HG02678 (cell line): Measurements from ENCODE around the gene ZDHHC8.

Experiments used
- ATAC-seq: cut with Tn5 transposase; IDR thresholded peaks from one replicate; pipeline ENCODE4 v1.9.1; 2021; ENCODE audit warnings: mild to moderate bottlenecking, moderate library complexity; ENCODE audit not compliant: unreplicated experiment

ZDHHC8 gene

DNA sequence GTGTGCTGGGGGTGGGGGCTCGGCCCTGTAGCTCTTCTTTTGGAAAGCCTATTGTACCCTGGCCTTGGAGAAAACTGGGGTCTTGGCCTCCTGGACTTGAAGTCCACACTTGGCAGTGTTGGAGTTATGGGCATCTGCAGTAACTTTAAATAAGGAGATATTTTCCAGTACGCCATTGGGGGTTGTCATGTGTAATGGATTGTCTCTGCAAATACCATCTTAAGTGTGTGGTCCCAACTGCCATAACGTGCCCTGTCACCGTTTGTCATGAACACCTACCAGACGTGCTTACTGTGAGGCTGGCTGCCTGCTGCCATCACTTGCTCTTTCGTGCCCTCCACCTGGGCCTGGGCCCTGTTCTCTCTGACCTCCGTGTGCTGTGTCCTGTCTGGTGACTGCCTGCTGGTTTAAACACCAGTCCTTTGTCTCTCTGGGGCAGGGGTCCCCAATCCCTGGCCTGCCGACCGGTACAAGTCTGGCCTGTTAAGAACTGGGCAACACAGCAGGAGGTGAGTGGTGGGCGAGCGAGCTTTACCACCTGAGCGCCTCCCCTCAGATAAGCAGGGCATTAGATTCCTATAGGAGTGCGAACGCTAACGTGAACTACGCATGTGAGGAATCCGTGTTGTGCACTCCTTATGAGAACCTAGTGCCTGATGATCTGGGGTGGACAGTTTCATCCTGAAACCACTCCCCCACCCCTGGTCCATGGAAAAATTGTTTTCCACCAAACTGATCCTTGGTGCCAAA lies 3.6 kb upstream of the ZDHHC8 start:
- ATAC-seq = no peak

DNA sequence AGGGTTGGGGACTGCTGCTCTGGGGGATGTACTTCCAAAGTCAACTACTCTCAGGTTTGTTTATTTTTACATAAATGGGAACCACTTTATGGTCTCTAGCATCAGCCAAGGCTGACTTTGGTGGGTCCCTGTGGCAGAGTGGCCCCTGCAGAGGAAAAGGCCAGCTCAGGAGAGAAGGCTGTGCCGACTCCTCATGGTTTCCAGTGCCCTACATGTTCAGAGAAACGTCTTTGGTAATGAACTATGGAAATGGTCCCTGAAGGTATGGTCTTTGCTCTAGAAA lies 3.0 kb upstream of the ZDHHC8 start:
- no peak for ATAC-seq

- no peak for ATAC-seq
These were observed 2.5 kb upstream of the ZDHHC8 start for GRCh38 chr22:20128902-20129746.

DNA sequence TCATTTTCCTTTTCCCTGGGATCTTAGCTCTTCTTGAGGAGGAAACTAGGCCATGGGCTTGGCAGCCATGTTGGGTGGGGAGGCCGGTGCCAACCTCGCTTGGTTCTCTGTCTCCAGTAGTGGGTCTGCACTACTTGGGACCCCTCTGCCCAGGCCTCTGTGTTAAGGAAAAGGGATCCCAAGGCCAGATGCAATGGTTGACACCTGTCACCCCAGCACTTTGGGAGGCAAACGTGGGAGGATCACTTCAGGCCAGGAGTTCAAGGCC lies 1.9 kb upstream of the ZDHHC8 start:
- no peak for ATAC-seq

DNA sequence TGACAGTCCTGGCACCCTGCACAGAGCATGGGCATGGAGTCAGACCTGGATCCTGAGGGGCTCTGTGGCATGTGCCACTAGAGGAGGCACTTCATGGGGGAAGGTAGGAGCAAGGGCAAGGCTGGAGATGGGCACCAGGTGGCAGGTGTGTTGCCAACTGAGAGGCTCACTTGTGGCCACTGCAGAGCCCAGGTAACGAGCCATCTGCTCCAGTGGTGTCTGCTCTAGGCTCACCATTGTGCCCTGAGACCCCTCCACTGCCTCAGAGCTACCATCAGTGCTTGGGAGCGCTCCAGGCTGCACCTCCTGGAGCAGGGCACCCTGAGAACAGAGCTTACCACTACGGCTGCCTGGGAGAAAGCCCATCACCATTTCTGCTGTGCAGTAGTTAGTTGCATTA lies 1.3 kb upstream of the ZDHHC8 start:
- ATAC-seq = no peak

- peak; percentile 68 for ATAC-seq
These were observed 640 bp upstream of the ZDHHC8 start for GRCh38 chr22:20130731-20131596.

DNA sequence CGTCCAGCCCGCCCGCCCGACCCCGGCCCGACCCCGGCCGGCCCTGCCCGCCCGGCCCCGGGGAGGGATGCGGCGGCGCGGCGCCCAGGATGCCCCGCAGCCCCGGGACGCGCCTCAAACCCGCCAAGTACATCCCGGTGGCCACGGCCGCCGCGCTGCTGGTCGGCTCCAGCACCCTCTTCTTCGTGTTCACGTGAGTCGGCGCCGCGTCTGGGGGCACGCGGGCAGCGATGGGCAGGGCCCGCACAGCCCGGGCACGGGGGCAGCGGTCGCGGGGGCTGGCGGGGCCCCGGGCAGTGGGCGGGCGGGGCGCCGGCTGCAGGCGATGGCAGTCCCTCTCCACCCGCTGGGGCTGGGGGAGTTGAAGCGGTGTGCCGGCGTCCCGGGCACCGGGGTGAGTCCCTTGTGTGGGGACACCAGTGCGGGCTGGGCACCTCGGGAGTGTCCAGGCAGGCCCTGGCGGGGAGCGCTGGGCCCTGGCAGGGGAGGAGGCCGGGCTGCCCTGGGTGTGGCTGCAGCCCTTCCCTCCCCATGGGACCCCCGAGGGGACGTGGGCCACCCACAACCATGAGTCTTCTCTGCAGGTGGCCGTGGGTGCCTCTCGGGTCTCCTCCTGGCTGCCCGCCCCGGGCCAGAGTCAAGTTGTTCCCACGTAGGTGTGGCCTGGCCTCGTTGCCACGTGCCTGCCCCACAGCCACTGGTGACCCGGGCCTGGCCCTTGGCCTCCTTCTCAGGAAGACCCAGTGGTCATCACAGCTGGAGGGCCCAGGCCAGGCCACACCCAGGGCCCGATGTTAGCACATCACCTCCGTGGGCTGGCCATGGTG lies 468 bp downstream of the ZDHHC8 start:
- no peak for ATAC-seq

DNA sequence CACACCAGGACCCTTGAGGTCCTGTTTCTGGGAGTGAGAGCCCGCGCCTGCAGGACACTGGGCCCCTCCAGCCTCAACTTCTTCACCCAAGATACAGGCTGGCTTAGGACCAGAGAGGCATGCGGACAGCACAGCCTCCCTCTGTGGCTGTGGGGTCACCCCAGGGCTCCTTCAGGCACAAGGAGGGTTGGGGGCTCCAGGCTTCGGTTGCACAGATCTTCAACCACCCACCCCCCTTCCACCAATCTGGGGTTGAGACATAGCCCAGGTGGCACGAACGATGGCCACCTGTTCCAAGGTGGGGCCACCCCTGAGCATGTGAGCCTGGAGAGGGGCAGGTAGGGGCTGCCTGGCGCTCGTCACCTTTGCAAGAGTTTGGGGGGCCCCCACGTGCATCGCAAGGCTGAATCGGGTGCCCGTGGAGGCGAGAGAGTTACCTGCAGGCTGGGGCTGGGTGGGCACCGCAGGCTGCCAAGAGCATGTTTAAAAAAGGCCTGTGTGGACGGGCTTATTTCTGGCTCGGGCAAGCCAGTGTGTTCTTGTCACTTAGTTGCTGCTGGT lies 1.2 kb downstream of the ZDHHC8 start:
- no peak for ATAC-seq

DNA sequence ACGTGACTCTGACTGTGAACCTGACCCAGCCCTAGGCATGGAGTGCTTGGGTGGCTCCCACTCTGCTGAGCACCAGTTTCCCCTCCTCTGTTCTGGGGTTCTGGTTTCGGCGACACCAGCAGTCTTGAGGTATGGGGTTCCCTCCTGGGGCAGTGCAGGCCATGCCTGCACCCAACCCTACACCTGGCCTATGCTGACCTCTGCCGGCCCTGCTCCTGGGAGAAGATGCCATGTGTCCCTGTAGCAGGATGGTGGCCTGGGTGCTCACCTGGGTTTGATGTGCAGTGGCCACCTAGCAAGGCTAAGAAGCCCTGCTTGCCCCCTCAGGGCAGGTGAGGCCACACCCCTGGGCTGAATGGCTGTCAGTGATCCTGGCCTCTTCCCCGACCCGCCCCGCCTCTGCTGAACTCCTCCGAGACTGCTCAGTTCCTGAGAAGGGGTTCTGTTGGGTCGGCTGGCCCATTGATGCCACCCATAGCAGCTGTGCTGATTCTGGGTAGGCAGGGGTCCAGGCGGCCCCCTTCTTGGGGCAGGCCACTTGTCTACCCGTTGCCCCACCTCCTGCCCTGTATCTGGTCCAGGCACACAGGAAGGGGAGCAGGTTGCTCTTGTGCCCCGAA lies 2.4 kb downstream of the ZDHHC8 start:
- no peak for ATAC-seq

DNA sequence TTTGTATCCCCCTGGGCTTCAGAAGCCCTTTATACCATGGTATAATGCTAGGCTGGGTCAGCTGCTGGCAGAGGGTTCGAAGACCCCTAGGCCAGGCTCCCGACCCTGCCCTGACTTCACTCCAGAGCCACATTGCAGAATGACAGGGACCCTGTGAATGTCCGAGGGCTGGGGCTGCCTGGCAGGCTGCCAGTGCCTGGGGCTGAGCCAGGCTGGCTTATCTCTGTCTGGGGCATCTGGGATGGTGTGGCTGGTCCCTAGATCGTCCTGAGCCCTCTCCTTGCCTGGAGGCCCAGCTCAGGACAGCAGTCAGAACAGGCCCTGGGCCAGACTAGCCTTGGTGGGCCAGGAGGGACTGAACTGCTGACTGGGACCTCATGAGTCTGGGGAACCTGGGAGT lies 3.7 kb downstream of the ZDHHC8 start:
- no peak for ATAC-seq

- ATAC-seq = no peak
These were observed 4.4 kb downstream of the ZDHHC8 start for GRCh38 chr22:20135806-20136602.

GRCh38 chr22:20136603-20136873 lies 4.9 kb downstream of the ZDHHC8 start:
- ATAC-seq = no peak

DNA sequence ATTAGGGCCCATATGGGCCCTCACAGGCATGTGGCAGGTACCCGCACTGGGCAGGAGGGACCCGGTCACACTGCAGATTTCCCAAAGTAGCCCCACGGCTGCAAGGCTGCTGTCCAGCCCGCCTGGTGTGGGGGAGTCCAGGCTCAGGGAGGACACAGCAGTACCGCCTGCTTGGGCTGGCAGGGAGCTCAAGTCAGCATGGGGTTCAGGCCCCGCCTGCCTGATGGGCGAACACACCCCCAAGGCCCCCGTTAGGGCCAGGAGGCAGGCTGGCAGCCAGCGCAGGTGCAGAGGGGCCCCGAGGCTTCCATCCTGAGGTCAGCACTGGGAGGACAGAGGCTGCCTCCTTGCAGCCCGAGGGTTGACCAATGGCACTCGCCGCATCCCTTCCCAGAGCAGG lies 5.5 kb downstream of the ZDHHC8 start:
- no peak for ATAC-seq

DNA sequence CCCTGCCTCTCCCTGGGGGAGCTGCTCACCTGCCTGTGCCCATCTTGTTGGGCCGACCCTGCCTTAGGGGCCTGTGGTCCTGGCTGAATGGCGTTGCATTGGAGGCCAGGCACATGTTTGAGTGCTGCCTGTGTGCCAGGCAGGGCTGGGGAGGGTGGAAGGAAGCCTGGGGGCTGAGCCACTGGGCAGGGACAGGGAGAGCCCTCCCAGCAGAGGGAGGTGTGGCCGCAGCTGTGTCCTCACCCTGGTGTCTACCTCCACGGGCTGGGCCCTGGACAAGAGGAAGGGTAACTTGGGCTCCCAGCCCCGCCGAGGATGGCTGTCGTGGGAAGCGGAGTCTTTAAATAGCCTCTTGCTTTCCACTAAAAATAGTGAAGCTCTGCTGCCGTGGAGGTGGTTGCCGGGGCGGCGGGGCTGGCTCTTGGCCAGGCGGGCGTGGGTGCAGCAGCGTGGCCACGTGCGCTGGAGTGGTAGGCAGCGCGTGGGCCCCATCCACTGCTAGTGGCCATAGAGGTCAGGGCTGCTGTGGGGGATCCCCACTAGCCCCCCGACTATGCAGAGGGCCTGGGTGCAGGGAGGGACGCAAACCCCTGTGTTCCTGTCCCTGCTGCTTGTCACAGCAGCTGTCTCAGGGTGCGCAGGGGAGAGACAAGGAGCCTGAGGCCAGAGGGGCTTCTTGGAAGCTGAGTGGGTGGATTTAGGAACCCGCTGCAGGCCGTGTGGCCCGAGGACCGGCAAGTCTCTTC lies 6.2 kb downstream of the ZDHHC8 start:
- no peak for ATAC-seq

GRCh38 chr22:20138417-20138738 lies 6.8 kb downstream of the ZDHHC8 start:
- ATAC-seq = no peak

GRCh38 chr22:20138868-20139267 lies 7.3 kb downstream of the ZDHHC8 start:
- no peak for ATAC-seq

- ATAC-seq = no peak
These were observed 7.9 kb downstream of the ZDHHC8 start for GRCh38 chr22:20139391-20140106.

DNA sequence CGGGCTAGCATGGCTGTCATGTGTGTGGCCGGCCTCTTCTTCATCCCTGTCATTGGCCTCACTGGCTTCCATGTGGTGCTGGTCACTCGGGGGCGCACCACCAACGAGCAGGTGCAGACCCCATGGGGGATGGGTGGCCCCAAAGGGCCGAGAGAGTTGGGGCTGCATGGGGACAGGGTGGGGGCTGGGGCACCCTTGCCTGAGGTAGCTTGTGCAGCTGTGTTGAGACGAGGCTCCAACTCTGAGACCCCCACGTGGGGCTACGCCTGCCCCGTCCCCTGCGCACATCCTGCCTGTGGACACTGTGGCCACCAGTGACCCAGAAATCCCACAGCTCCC lies 8.5 kb downstream of the ZDHHC8 start:
- ATAC-seq = no peak

GRCh38 chr22:20140521-20140964 lies 8.9 kb downstream of the ZDHHC8 start:
- no peak for ATAC-seq
